VCaP (cell line): ENCODE results near the gene SPEN.

Experiments
- H3K27ac ChIP-seq: fragments of 450-650 bp; 2 replicates; pipeline ENCODE4 v1.5.1; 2017
- TF ChIP-seq, protein P1 (sequence below): fragments of 450-650 bp; conservative IDR thresholded peaks from 2 replicates; pipeline ENCODE4 v1.5.1; 2017; ENCODE audit warnings: mild to moderate bottlenecking, moderate library complexity

Gene SPEN

DNA sequence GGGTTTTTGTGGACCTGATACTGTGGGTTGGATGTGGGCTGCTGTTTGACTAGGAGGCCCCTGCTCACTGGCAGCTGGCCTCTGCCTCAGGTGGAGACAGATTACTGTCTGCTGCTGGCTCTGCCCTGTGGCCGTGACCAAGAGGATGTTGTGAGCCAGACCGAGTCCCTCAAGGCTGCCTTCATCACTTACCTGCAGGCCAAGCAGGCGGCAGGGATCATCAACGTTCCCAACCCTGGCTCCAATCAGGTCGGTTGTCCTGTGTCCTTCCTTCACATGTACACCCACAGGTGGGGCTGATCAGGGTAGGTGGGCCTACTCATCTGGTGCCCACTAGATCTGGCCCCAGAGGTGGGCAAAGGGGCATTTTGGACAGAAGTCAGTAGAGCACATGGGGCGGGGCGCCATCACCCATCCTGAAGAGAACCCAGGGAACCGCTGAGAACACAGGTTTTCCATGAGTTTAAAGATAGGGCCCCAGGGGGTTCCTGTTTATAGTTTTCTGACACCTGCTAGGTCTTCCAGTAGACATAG lies 91.2 kb downstream of the SPEN start:
- H3K27ac ChIP-seq = peak overlapping the region; percentile 45
- TF ChIP-seq, protein P1, sequence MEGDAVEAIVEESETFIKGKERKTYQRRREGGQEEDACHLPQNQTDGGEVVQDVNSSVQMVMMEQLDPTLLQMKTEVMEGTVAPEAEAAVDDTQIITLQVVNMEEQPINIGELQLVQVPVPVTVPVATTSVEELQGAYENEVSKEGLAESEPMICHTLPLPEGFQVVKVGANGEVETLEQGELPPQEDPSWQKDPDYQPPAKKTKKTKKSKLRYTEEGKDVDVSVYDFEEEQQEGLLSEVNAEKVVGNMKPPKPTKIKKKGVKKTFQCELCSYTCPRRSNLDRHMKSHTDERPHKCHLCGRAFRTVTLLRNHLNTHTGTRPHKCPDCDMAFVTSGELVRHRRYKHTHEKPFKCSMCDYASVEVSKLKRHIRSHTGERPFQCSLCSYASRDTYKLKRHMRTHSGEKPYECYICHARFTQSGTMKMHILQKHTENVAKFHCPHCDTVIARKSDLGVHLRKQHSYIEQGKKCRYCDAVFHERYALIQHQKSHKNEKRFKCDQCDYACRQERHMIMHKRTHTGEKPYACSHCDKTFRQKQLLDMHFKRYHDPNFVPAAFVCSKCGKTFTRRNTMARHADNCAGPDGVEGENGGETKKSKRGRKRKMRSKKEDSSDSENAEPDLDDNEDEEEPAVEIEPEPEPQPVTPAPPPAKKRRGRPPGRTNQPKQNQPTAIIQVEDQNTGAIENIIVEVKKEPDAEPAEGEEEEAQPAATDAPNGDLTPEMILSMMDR = no peak

DNA sequence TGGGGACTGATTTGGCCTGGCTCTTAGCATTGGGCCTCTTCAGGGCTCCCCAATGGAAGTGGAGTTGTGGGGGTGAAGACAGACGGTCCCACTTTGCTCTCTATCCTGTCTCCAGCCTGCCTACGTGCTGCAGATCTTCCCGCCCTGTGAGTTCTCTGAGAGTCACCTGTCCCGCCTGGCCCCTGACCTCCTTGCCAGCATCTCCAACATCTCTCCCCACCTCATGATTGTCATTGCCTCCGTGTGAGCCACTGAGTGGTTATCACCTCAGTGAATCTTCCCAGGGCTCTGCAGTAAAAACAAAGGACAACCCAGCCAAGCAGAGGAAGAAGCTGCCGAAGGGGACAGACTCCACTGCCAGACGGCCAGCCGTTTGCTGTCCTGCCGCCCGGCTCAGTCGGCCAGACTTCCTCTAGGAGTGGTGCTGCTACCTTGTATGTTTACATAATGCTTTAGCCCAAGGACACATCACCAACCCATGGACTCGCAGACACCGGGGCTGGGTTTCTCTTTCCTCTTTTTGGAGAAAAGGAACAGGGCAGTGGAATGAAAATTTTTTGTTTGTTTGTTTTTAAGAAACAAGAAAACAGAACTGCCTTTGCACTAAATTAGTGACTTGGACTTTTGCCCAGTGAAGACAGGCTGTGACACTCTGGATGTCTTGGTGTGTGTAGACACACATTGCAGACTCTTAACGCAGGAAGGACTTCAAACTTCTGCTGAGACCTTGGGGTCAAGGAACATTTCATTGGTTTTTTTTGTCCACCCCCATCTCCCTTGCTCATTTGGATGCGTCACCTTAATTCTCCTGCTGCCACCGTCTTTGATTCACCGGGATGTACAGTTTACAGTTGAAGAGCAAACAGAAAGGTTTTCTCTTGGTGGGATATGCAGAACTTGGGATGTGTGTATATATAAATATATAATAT lies 91.9 kb downstream of the SPEN start:
- TF ChIP-seq, protein P1 = no peak
- peak overlapping the region; percentile 45 for H3K27ac ChIP-seq

DNA sequence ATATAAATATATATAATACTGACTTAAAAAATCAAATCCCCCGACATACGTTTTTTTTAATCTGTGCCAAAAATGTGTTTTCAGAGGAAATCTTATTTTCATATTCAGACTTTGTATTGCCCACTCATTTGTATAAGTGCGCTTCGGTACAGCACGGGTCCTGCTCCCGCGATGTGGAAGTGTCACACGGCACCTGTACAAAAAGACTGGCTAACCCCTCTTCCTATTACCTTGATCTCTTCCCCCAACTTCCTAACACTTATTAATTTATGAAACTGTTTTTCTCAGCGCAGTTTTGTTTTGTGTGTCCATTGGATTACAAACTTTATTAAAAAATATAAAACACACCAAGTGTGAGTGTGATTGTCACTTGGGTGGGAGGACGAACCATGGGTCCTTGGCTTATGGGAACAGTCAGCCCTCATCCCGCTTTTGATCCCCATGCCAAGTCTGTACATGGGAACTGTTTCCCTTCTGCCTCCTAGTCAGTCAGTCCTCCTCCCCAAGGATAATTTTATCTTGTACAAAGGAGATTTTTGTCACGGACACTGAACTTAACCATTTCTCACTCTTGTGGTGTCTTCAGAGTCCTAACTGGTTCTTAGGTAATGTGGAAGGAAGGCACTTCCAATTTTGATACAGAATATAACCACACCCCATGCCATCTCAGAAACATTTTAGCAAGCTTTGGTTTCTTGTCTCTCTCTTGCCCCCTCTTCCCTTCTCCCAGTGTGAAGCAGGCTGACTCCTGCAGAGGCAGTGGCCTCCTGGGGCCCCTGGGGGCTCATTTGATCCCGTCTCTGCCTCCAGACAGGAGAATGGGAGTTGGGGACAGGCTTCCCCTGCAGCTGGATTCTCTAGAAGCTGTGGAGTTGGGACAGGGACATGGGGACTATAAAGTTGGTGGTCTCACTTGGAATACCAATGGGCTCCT lies 92.9 kb downstream of the SPEN start:
- TF ChIP-seq, protein P1 = no peak
- H3K27ac ChIP-seq = peak overlapping the region; percentile 8; the same call in 1 of the 2 replicates

DNA sequence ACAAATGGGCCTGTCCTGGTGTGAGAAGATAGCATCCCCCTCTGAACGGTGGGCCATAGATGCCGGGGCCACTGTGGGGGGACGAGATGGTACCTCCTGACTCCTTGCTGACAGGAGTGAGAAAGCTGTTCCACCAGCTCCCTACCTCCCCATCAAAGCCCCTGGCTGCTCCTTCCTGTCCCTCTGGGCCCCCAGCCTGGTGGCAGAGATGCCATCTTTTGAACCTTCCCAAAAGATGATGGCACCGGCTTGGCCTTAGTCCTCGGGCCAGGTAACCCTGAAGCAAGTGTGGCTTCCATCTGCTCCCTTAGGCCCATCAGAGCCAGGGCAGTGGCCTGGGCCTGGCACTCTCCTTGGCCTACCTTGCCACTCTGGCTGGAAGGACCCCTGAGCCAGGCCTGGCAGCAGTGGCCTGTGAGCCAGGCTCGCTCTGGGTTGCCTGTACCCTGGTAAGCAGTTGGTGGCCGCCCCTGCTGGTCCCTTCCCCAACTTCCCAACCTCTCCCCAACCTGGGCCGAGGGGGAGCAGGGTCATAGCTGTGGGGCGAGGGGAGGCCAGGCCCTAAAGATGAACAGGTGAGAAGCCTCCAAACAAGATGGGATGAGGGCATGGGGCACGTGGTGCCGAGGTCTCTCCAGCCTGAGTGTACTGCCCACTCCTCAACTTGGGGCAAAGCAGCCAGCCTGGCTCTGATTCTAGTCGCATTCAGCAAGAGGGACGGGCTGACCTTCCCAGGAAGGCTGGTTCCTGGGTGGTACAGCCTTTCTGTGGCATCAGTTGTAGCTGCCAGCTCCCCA lies 93.7 kb downstream of the SPEN start:
- H3K27ac ChIP-seq = 0 out of 2 replicates have a peak overlapping the region, but pooled peaks have one; percentile 8
- TF ChIP-seq, protein P1 = no peak

DNA sequence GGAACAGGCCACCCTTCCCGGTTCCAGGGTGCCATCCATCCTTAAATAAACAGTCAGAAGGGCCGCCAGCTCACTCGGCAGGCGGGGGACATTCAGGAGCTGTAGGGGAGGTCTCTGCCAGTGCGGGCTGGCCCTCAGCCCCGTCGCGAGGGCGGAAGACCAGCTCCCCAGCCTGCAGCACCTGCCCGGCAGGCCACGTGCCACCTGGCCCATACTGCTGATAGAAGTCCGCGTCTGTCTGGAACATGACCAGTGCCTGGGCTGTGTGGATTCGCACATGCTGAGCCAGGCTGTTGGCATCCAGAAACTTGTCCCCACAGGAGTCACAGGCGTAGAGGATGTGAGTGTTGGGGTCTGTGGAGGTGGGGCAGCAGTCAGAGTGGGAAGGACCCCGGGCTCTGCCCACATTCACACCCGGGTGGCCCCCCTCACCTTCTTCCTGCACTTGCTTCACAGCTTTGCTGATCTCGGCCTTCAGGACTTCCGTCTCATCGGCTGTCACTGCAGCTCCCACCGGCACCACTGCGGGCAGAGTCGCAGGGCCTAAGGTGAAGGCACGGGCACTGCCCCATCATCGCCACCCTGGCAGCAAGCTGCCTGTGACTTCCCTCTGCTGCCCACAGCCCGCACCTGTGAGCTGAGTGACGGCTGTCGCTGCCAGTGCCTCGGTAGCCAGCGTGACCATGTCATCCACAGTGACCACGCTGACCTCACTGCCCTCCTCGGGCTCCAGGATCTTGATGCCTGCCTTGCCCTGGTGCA lies 94.6 kb downstream of the SPEN start:
- no peak overlapping the region for H3K27ac ChIP-seq

More for the DNA sequence above, 94.6 kb downstream of the SPEN start:
- TF ChIP-seq, protein P1 = no peak
